Measurements from ENCODE around the gene AKR1D1.

- TF ChIP-seq EP300 (IDR thresholded peaks at IDR 0.05) = no peak
- TF ChIP-seq, protein P1, sequence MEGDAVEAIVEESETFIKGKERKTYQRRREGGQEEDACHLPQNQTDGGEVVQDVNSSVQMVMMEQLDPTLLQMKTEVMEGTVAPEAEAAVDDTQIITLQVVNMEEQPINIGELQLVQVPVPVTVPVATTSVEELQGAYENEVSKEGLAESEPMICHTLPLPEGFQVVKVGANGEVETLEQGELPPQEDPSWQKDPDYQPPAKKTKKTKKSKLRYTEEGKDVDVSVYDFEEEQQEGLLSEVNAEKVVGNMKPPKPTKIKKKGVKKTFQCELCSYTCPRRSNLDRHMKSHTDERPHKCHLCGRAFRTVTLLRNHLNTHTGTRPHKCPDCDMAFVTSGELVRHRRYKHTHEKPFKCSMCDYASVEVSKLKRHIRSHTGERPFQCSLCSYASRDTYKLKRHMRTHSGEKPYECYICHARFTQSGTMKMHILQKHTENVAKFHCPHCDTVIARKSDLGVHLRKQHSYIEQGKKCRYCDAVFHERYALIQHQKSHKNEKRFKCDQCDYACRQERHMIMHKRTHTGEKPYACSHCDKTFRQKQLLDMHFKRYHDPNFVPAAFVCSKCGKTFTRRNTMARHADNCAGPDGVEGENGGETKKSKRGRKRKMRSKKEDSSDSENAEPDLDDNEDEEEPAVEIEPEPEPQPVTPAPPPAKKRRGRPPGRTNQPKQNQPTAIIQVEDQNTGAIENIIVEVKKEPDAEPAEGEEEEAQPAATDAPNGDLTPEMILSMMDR (IDR thresholded peaks at IDR 0.05) = no peak
Observed at GRCh38 chr7:138074540-138074939, 1.7 kb upstream of the AKR1D1 start.
